Measurements from ENCODE around the gene SIRT7. TPM values are rescaled to one million over a fixed set of nuclear protein-coding genes. Genes with fewer than 3 reads are reported as not detected.
"Not testable (repeated sequence)": the region's sequence is repeated elsewhere in the genome, so short reads cannot be mapped to it uniquely, and the experiment has no call there.

SIRT7 gene
- total RNA-seq, 1 donor from 2014 or later: 8.0 TPM

DNA sequence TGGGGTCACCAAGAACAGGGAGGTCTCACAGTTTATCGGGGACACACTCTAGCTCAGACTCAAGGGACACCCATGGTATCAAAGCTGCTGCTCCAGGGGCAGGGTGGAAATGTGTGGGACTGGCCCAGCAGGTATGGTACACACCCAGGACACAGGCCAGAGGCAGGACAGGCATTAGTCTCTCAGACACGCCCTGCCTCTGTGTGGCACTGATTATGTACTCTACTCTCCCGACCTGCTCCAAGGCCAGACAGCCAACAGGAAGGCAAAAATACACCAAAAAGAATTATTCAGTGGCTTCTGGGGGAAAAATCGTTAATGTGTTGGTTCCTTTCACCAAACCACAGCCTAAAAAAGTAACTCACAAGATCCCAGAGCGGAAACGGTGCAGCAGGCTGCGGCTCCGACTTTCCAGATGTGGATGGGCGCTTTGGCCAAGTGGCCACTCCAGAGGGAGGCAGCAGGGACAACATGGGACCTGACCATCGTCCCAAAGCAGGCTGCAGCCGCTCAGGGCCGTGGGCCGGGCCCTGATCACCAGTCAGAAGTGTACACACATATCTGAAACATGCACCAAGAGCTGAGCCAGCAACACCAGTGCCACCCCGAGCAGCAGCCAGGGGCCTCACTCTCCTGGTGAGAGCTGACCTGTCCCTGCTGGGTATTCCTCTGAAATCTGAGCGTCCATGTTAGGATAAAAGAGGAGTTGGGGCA is 1.0 kb upstream of the SIRT7 start:
- DNase-seq: no peak

DNA sequence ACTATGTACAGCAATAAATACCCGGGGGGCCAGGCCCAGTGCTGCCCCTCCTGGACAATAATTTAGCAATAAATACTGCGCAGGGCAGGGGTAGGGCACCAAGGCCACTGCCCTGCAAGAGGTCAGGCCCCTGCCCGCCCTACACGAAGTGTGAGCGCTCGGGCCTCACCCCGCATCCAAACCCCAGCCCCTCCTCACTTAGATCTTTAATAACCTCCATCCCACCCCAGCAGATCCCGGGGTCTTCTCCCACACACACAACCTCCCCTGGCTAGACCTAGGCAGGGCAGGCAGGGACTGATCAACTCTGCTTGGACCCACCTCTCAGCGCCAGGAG is 325 bp upstream of the SIRT7 start:
- not testable (repeated sequence) for DNase-seq

DNA sequence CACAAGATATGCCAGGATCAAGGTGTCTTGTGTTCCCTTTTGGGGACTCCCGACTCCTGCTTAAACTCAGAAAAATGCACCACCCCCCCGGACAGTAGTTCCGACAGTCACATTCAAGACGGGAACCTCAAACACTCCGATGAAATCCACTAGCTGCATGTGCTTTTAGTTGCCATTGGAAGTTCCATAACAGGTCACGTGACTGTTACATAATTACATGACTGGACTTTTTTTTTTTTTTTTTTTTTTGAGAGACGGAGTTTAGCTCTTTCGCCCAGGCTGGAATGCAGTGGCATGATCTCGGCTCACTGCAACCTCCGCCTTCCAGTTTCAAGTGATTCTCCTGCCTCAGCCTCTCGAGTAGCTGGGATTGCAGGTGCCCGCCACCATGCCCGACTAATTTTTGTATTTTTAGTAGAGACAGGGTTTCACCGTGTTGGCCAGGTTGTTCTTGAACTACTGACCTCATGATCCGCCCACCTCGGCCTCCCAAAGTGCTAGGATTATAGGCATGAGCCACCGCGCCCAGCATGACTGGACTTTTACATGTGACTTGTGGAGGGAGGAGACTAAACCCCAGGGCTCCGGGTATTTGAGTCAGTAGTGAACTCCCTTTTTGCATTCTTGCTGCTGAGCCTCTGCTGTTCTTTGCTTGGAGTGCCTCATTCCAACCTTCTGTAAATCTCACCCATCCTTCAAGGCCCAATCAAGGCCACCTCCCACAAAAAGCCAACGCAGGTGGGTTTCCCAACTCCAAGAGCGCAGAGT is 1.6 kb downstream of the SIRT7 start:
- DNase-seq: no peak

- DNase-seq: no peak
These were observed 2.6 kb downstream of the SIRT7 start for GRCh38 chr17:81915331-81915730.

DNA sequence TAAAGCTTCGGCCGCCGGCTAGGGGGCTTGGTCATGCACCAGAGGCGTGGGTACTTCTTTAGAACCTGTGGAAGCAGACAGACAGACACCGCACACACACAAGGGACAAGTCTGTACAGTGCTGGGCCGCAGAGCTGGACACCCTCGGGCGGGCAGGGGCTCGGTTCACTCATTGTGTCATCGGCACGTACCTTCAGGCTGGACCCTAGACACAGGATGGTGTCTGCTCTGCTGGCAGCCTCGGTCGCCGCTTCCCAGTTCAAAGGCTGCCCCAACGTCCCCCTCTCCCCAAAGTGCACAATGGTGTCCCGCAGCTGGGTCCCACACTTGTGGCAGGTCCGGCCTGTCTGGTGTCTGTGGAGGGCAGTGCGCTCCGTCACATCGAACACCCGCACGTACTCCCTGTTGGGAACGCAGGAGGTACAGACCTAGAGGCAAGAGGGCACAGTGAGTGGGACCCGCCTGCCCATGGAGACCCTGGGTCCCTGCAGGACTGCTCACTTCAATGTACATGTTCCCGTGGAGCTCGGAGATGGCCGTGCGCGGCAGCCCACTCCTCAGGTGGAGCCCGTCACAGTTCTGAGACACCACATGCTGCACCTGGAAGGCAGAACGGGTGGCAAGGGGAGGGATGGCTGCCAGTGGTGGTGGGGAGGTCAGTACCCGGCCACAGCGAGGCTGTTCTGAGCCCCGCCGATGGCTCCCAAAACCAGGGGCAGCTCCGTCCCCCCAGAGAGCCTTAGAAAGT is 3.7 kb downstream of the SIRT7 start:
- no peak for DNase-seq

- no peak for DNase-seq
These were observed 4.4 kb downstream of the SIRT7 start for GRCh38 chr17:81913394-81914102.

DNA sequence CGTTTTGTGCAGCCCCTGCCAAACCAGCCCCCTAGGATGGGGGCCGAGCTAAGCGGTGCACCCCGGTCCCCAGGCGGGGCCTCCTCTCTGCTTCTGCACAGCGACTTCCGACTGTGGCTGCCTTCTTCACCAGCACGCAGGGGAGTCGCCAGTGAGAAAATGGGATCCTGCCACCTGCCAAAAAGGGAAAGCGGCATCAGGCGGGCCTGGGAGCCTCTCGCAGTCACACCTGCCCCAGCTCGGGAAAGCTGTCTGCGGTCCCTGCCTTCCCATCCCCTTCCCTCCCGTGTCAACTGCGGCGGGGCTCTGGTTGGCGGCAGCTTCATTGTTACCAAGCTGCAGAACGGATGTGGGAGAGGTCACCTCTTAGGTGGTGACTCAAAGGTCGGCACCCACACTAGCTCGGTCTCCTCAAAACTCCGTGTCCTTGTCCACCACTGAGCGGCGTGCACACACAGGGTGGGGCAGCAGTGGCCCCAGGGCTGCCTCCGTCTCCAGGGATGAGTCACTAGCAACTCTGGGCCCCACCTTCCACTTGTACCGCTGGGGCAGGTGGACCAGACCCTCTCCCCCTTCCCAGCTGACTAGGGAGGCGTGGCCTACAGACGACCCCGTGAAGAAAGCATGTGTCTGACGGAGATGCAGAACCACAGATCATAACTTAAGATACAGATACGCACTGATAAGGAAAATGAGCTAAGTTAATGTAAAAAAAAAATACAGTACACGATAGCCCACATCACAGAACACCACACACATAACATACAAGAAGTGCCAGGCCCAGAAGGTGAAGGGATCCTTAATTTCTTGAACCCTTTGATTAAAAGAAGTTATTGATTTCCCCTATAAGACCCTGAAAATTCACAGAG is 5.3 kb downstream of the SIRT7 start:
- no peak for DNase-seq

GRCh38 chr17:81911969-81912368 is 6.0 kb downstream of the SIRT7 start:
- no peak for DNase-seq

DNA sequence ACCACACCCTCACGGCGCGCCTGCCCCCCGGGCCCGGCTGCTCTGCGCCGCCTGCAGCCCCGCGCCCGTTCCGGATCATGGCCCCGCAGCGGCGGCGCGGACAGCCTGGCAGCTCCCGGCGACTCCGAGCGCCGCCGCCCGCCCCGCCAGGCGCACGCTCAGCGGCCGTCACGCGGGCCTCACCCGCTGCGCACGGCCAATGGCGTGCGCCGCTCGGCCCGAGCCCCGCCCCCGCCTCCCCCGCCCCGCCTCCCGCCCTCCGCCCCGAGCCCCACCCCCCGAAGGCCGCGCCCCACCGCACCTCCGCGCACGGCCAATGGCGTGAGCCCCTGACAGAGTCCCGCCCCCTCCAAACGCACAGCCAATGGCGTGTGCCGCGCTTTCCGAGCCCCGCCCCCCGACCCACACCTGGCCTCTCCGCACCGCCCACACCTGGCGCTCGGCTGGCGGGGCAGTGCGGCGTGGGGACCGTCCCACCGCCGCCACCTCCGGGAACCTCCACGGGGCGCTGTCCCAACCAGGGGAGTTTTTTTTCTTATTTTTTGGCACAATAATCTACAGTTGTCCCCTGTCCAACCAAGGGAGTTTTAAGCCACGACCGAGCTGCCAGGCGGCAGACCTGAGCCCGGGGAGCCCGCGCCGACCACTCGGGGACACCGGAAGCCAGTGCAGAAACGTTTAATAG is 6.6 kb downstream of the SIRT7 start, which contains the start of gene PCYT2:
PCYT2 (minus strand) TSS at position 123 of the 685 bp plus-strand sequence; CDS start at position 79, 44 bp downstream.
- DNase-seq: peak; percentile 88

DNA sequence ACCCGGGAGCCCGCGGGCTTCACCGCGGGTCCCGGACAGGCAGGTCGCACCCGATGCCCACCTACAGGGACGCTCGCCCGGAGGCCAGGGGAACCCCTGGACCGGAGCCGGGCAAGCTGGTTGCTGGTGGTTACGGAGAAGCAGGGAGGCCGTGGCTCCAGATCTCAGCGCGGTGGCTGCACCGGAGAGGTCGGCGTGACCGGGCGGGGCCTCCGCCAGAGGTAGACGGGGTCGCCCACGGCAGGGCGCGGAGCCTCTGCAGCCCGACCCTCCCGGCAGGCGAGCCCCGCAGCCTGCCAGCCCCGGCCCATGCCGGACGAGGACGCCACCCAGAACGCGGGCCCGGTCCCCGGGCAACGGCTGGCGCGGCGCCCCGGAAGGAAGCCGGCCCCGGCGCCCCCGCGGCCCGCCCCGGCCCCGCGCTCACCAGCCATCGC is 7.1 kb downstream of the SIRT7 start:
- no peak for DNase-seq

GRCh38 chr17:81909966-81910839 is 7.8 kb downstream of the SIRT7 start:
- DNase-seq: no peak

- no peak for DNase-seq
These were observed 8.7 kb downstream of the SIRT7 start for GRCh38 chr17:81909231-81909630.

DNA sequence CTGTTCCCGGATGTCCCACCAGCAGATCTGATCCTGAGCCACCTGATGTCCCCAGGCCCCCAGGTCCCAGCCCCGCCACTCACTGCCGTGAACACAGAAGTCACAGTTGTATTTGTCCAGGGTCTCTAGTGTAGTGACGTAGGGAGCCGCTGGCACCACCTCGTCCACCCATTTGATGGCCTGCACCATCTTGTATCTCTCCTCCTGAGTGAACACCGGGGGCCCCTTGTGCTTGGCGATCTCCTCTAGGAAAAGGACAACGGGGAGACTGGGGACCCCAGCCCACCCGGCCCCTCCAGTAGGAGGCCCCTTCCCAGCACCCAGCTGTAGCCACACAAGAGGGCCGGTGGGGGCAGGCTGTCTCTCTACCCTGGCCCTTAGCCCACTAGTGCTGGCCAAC is 9.2 kb downstream of the SIRT7 start:
- no peak for DNase-seq

- DNase-seq: no peak
These were observed 10.5 kb downstream of the SIRT7 start for GRCh38 chr17:81907219-81908145.

- DNase-seq: no peak
These were observed 11.3 kb downstream of the SIRT7 start for GRCh38 chr17:81906476-81907218.

GRCh38 chr17:81905993-81906392 is 12.0 kb downstream of the SIRT7 start:
- DNase-seq: no peak

DNA sequence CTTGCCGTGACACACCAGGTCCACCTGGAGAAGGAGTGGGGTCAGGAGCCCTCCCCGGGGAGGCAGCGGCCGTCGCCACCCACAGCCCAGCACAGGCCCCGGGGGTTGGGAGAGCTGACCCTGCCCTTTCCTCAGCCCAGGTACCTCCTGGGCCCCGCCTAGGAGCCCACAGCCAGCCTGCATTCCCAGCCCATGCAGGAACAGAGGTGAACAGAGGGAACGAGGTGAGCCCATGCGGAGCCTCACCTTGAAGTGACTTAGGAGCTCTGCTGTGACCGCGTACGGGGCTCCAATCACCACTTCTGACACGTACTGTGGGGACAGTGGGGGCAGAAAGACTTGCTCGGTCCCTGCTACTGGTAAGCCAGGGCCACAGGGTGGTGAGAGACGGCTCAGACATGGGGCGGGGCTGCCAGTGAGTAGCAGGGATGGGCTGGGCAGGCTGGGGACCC is 12.5 kb downstream of the SIRT7 start:
- no peak for DNase-seq

All from occipital lobe (tissue), 2 donors.